Heart right ventricle (tissue), 16 donors: Measurements from ENCODE around the gene ADAMTSL3. TPM values are rescaled to one million over a fixed set of nuclear protein-coding genes. Genes with fewer than 3 reads are reported as not detected.

Experiments
- ATAC-seq, 8 donors: fragments of 200-7000 bp; cut with Tn5 transposase; one replicate each; pipeline ENCODE4 v1.9.1; 2020; ENCODE audit warnings: mild to moderate bottlenecking in 8 of 8, moderate library complexity in 8 of 8, moderate number of reproducible peaks in 1 of 8
- DNase-seq, 2 donors: peaks; one replicate each; pipeline ENCODE4 v3.0.0-alpha.2; 2020
- H3K27ac ChIP-seq, 10 donors: fragments of 200-600 bp; sonication (generic) in 2 of 10; one replicate each; pipeline versions ENCODE4 v1.5.0 to v1.8.0; 2020 to 2022; ENCODE audit warnings: mild to moderate bottlenecking in 3 of 10
- H3K27me3 ChIP-seq, 7 donors: fragments of 200-600 bp; one replicate each; pipeline ENCODE4 v1.8.0; 2021 to 2022; ENCODE audit warnings: mild to moderate bottlenecking in 2 of 7
- H3K36me3 ChIP-seq, 9 donors: fragments of 200-600 bp; sonication (generic) in 1 of 9; one replicate each; pipeline versions ENCODE4 v1.5.0 to v1.8.0; 2020 to 2022; ENCODE audit warnings: mild to moderate bottlenecking in 2 of 9
- H3K4me1 ChIP-seq, 9 donors: fragments of 200-600 bp; sonication (generic) in 1 of 9; one replicate each; pipeline versions ENCODE4 v1.5.0 to v1.8.0; 2020 to 2022; ENCODE audit warnings: mild to moderate bottlenecking in 4 of 9
- H3K4me3 ChIP-seq, 10 donors: fragments of 200-600 bp; sonication (generic) in 2 of 10; one replicate each; pipeline versions ENCODE4 v1.5.0 to v1.8.0; 2020 to 2022; ENCODE audit warnings: mild to moderate bottlenecking in 7 of 10, moderate library complexity in 2 of 10
- H3K9me3 ChIP-seq, 11 donors: fragments of 200-600 bp in 10 of 11; sonication (generic) in 2 of 11; one replicate each; pipeline versions ENCODE4 v1.5.0 to v1.8.0; 2013 to 2022; ENCODE audit warnings: mild to moderate bottlenecking in 2 of 11, control low read depth in 1 of 11, moderate library complexity in 1 of 11
- CTCF ChIP-seq, 9 donors: fragments of 200-600 bp; sonication (generic) in 2 of 9; IDR thresholded peaks; one replicate each; pipeline versions ENCODE4 v1.5.0 to v1.8.0; 2021 to 2022; ENCODE audit warnings: antibody characterized with exemption in 9 of 9, mild to moderate bottlenecking in 5 of 9, moderate library complexity in 1 of 9
- WGBS, 2 donors: extraction: QIAGEN DNeasy Blood & Tissue Kit; methylation state at CpG; one replicate each; pipeline ENCODE4 v1.1.7; 2013; ENCODE audit warnings: inconsistent platforms in 1 of 2; 5-methylcytosine and 5-hydroxymethylcytosine counted together
- intact Hi-C, 10 donors: fragments of 100-400 bp; cut with DNase I; formaldehyde crosslinking; loops; one replicate each; pipeline versions ENCODE4 v1.11.1 to v1.14.2; 2022
- polyA plus RNA-seq, 2 donors: library from polyadenylated mRNA; stranded (reverse); fragments of 200-250 nt; gene quantifications; one replicate each; pipeline ENCODE4 v1.2.3, GENCODE V29; 2013
- total RNA-seq, 10 donors: library from RNA; stranded (reverse); fragmentation: NEBNext Ultra II Directional in 3 of 10; extraction: Animal tissue kit (Norgen Biotek cat#: 25700) in 3 of 10; gene quantifications; one replicate each; pipeline versions ENCODE4 v1.2.1 to v1.2.4, GENCODE V29; 2021 to 2023
- donor health status: Arrhythmogenic right ventricular cardiomyopathy.
- donor health status: ischemic (EF 13 %, LVEDD 7.1; RV severe dilation, severe dysfunction).
- donor health status: healthy with polysubstance abuse.
- donor health status: DM: no; HTN: yes; CAD: no.
- donor health status: DM: no; HTN: no; CAD: no.
- donor health status: ischemic (EF 25% LVEDD 6.9; RV normal size, moderate dysfunction).
- donor health status: ischemic (EF 25% LVEDD 5.7; RV mildly dilated, moderate dysfunction).
- donor health status: healthy.
- donor health status: DM: yes; HTN: yes; CAD: no.
- donor health status: Ischemic cardiomyopathy.
- donor health status: ischemic (EF 35%, LVEDD 5.7; RV mildly dilated, moderate dysfunction).
- donor health status: nonischemic (EF 11% LVEDD 7.7; RV severe dilation, severe dysfunction).
- donor health status: DM: yes; HTN: yes; CAD: no.
- donor health status: PGD.
- donor health status: ischemic (EF 29% LVEDD 5.4; RV normal size, mild dysfunction).
- donor health status: nonischemic (EF 23%, LVEDD 6.1; RV moderate dilation, normal function).

Gene ADAMTSL3
- total and polyA plus RNA-seq, 12 donors: 1.6 to 15.4 (median 11.0) TPM

- Histone ChIP-seq H3K9me3 (peaks cover 0 to 9% (median 0%) of the 10 kb centered on the region in 11 donors), H3K4me1 (peaks cover 0 to 14% (median 3%) of the 10 kb centered on the region in 9 donors), H3K4me3 (no peak overlapping the region), H3K27me3 (no peaks in the 10 kb centered on the region), H3K36me3 (no peaks in the 10 kb centered on the region), H3K27ac (no peak overlapping the region)
- no peak for DNase-seq
- intact Hi-C loops: no loop called here
- ATAC-seq: no peak
- no peak for TF ChIP-seq CTCF (IDR thresholded peaks at IDR 0.05)
Measured at GRCh38 chr15:83721031-83721430, 67.1 kb downstream of the ADAMTSL3 start.

- intact Hi-C loops: no loop called here
- no peak for DNase-seq
- H3K27me3 ChIP-seq: no peaks in the 10 kb centered on the region
- H3K4me1 ChIP-seq: peaks cover 0 to 14% (median 3%) of the 10 kb centered on the region in 9 donors
- WGBS, 2 donors: 65 to 71% methylated on average over 3 of the region's 3 CpGs
- no peaks in the 10 kb centered on the region for H3K36me3 ChIP-seq
- H3K27ac ChIP-seq: no peak overlapping the region
- H3K4me3 ChIP-seq: no peak overlapping the region
- no peak for ATAC-seq
- peaks cover 0 to 18% (median 5%) of the 10 kb centered on the region in 11 donors for H3K9me3 ChIP-seq
- no peak for TF ChIP-seq CTCF (IDR thresholded peaks at IDR 0.05)
Measured at GRCh38 chr15:83721981-83722380, 68.1 kb downstream of the ADAMTSL3 start.

GRCh38 chr15:83723216-83723615 lies 69.3 kb downstream of the ADAMTSL3 start:
- H3K9me3 ChIP-seq: peaks cover 0 to 29% (median 5%) of the 10 kb centered on the region in 11 donors
- WGBS, 2 donors: 46 to 51% methylated on average over 1 of the region's 1 CpG

GRCh38 chr15:83732196-83732595 lies 78.3 kb downstream of the ADAMTSL3 start:
- intact Hi-C loops: loop anchor here in 5 of 10 donors (5.0 to 10.0 kb wide), 4 partner anchors 157 to 305 kb away; no protein-coding TSS in a partner anchor
- H3K9me3 ChIP-seq: peaks cover 0 to 21% (median 0%) of the 10 kb centered on the region in 11 donors
- no peak overlapping the region for H3K4me3 ChIP-seq
- WGBS, 2 donors: 17 to 27% methylated on average over 1 of the region's 1 CpG
- no peak for ATAC-seq
- H3K27ac ChIP-seq: no peak overlapping the region
- no peak for TF ChIP-seq CTCF (IDR thresholded peaks at IDR 0.05)
- no peaks in the 10 kb centered on the region for H3K27me3 ChIP-seq
- no peak for DNase-seq
- H3K36me3 ChIP-seq: no peaks in the 10 kb centered on the region
- H3K4me1 ChIP-seq: peaks cover 0 to 3% (median 0%) of the 10 kb centered on the region in 9 donors

More at GRCh38 chr15:83723216-83723615, 69.3 kb downstream of the ADAMTSL3 start:
- no peak overlapping the region for H3K27ac ChIP-seq
- DNase-seq: no peak
- intact Hi-C loops: no loop called here
- peaks cover 0 to 14% (median 3%) of the 10 kb centered on the region in 9 donors for H3K4me1 ChIP-seq
- H3K27me3 ChIP-seq: no peaks in the 10 kb centered on the region
- TF ChIP-seq CTCF (IDR thresholded peaks at IDR 0.05): no peak
- no peak for ATAC-seq
- H3K36me3 ChIP-seq: no peaks in the 10 kb centered on the region
- H3K4me3 ChIP-seq: no peak overlapping the region
